ENCODE measurements around the gene SLC44A1.

The SLC44A1 gene

DNA sequence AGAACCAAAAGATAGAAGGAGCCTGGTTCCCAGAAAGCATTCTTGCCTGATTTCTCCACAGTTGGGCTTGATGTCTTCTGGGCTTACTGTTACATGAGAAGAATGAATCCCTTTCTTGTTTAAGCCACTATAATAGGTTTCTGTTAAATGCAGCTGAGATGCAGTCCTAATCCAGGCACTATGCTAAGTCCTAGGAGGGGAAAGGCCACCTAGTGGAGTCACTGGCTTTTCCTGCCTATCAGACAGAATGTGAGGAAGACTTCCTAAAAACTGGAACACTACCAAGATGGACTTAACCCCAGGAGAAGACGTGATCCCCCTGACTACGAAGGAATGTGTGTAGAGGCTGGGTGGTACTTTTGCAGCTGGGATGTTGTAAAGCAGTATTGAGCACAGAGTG lies 169.1 kb downstream of the SLC44A1 start:
- Histone ChIP-seq H3K14ac (ENCODE audit: low read length) (no peak overlapping the region), H2BK15ac (ENCODE audit: low read length) (no peak overlapping the region), H3K27me3 (ENCODE audit: control insufficient read depth in 3 of 3, insufficient read depth in 3 of 3, low read depth in 1 of 3, low read length in 3 of 3) (no peaks in the 10 kb centered on the region), H2BK120ac (ENCODE audit: low read depth, low read length) (no peak overlapping the region), H4K91ac (ENCODE audit: low read depth, low read length, poor library complexity) (no peak overlapping the region), H3K18ac (ENCODE audit: low read length) (no peak overlapping the region), H2AK5ac (ENCODE audit: low read depth, low read length) (no peak overlapping the region), H3K4me2 (ENCODE audit: insufficient read depth, low read length, poor library complexity, severe bottlenecking) (no peak overlapping the region), H3K79me1 (ENCODE audit: low read depth, low read length) (no peaks in the 10 kb centered on the region), H3K23ac (ENCODE audit: low read depth, low read length, poor library complexity) (no peak overlapping the region), H3K4ac (ENCODE audit: low read length) (no peak overlapping the region), H3K9me3 (replicated peaks in 1 of 2; ENCODE audit: control insufficient read depth in 2 of 2, insufficient read depth in 1 of 2, low read depth in 1 of 2, low read length in 2 of 2) (peaks cover 0 to 2% of the 10 kb centered on the region in 2 donors), H3K4me1 (ENCODE audit: control insufficient read depth in 2 of 2, insufficient read depth in 1 of 2, low read depth in 1 of 2, low read length in 2 of 2) (peaks cover 3% of the 10 kb centered on the region in 2 donors), H3K36me3 (replicated peaks in 1 of 2; ENCODE audit: control insufficient read depth in 2 of 2, insufficient read depth in 2 of 2, low read length in 2 of 2) (no peaks in the 10 kb centered on the region), H3K4me3 (ENCODE audit: low read length in 2 of 2) (no peak overlapping the region), H3K27ac (replicated peaks; ENCODE audit: low read length) (no peak overlapping the region), H2BK5ac (ENCODE audit: low read length) (no peak overlapping the region), H3K9ac (ENCODE audit: low read depth, low read length, poor library complexity) (no peak overlapping the region), H2BK12ac (ENCODE audit: low read length) (no peak overlapping the region), H2AFZ (ENCODE audit: low read length) (peak overlapping the region; percentile 60), H4K8ac (ENCODE audit: low read depth, low read length) (no peak overlapping the region)
- no peak for DNase-seq (ENCODE audit: low spot score)
- no CpG with 5 or more reads among the region's 2 CpGs for WGBS, 2 donors (ENCODE audit: extremely low coverage in 2 of 2, insufficient read length in 2 of 2, insufficient replicate concordance in 1 of 2)

DNA sequence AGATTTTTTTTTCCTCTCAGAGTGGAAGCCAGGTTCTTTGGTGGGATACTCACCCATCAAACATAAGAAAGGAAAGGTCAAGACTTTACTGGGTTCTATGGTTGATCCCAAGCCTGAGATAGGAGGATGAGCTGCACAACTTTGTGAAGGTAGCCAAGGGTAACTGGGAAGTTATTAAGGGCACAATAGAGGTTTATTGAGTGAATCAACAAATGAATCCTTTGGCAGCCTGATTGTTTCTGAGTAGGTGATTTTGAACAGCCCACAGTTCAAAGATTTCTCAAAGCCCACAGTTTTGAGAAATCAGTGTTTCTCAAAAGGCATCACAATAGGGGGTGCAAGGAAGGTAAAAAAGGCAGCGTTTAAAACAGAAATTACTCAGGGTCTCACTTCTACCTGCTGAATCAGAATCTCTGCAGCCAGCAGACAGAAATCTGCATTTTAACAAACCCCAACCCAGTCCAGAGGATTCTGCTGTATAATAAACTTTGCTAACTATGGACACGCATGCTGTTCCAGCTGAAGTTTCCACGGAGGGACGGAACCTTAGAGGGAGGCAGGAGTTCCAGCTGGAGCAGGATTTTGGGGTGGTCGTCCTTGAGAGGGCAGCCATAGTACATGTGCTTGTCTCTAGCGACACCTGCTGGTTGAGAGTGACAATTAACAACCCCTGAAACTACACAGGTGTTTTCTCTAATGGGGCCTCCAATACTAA lies 170.7 kb downstream of the SLC44A1 start:
- Histone ChIP-seq H3K23ac (ENCODE audit: low read depth, low read length, poor library complexity) (no peak overlapping the region), H2BK12ac (ENCODE audit: low read length) (no peak overlapping the region), H3K27me3 (ENCODE audit: control insufficient read depth in 3 of 3, insufficient read depth in 3 of 3, low read depth in 1 of 3, low read length in 3 of 3) (no peaks in the 10 kb centered on the region), H2AK5ac (ENCODE audit: low read depth, low read length) (no peak overlapping the region), H3K4me2 (ENCODE audit: insufficient read depth, low read length, poor library complexity, severe bottlenecking) (peak overlapping the region; percentile 12), H3K27ac (replicated peaks; ENCODE audit: low read length) (no peak overlapping the region), H3K9me3 (replicated peaks in 1 of 2; ENCODE audit: control insufficient read depth in 2 of 2, insufficient read depth in 1 of 2, low read depth in 1 of 2, low read length in 2 of 2) (peaks cover 0 to 2% of the 10 kb centered on the region in 2 donors), H2AFZ (ENCODE audit: low read length) (peak overlapping the region; percentile 76), H3K4me1 (ENCODE audit: control insufficient read depth in 2 of 2, insufficient read depth in 1 of 2, low read depth in 1 of 2, low read length in 2 of 2) (peaks cover 3% of the 10 kb centered on the region in 2 donors), H3K4ac (ENCODE audit: low read length) (no peak overlapping the region), H2BK5ac (ENCODE audit: low read length) (no peak overlapping the region), H3K9ac (ENCODE audit: low read depth, low read length, poor library complexity) (no peak overlapping the region), H2BK120ac (ENCODE audit: low read depth, low read length) (no peak overlapping the region), H2BK15ac (ENCODE audit: low read length) (no peak overlapping the region), H3K18ac (ENCODE audit: low read length) (no peak overlapping the region), H3K79me1 (ENCODE audit: low read depth, low read length) (no peaks in the 10 kb centered on the region), H3K14ac (ENCODE audit: low read length) (no peak overlapping the region), H3K4me3 (ENCODE audit: low read length in 2 of 2) (peak overlapping the region in 1 of 2 donors; percentile 7), H4K91ac (ENCODE audit: low read depth, low read length, poor library complexity) (no peak overlapping the region), H4K8ac (ENCODE audit: low read depth, low read length) (no peak overlapping the region), H3K36me3 (replicated peaks in 1 of 2; ENCODE audit: control insufficient read depth in 2 of 2, insufficient read depth in 2 of 2, low read length in 2 of 2) (no peaks in the 10 kb centered on the region)
- peak; percentile 79 for DNase-seq (ENCODE audit: low spot score)
- WGBS, 2 donors (ENCODE audit: extremely low coverage in 2 of 2, insufficient read length in 2 of 2, insufficient replicate concordance in 1 of 2) = no CpG with 5 or more reads among the region's 6 CpGs

DNA sequence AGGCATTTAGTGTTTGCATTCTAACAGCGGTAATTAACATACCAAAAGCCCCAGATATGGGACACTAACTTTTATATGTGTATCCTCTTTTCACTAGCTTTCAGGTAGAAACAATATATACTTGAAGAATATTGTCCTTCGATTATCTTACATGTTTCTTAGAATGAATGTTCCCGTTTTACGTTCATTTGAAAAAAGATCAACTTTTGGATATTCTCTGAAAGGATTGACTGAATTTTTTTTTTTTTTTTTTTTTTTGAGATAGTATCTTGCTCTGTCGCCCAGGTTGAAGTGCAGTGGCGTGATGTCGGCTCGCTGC lies 171.2 kb downstream of the SLC44A1 start:
- Histone ChIP-seq H3K4me3 (ENCODE audit: low read length in 2 of 2) (no peak overlapping the region), H2AK5ac (ENCODE audit: low read depth, low read length) (no peak overlapping the region), H4K8ac (ENCODE audit: low read depth, low read length) (no peak overlapping the region), H4K91ac (ENCODE audit: low read depth, low read length, poor library complexity) (no peak overlapping the region), H2BK5ac (ENCODE audit: low read length) (no peak overlapping the region), H3K27ac (replicated peaks; ENCODE audit: low read length) (no peak overlapping the region), H3K18ac (ENCODE audit: low read length) (no peak overlapping the region), H3K79me1 (ENCODE audit: low read depth, low read length) (no peaks in the 10 kb centered on the region), H2BK12ac (ENCODE audit: low read length) (no peak overlapping the region), H3K23ac (ENCODE audit: low read depth, low read length, poor library complexity) (no peak overlapping the region), H3K4me2 (ENCODE audit: insufficient read depth, low read length, poor library complexity, severe bottlenecking) (no peak overlapping the region), H3K14ac (ENCODE audit: low read length) (no peak overlapping the region), H3K27me3 (ENCODE audit: control insufficient read depth in 3 of 3, insufficient read depth in 3 of 3, low read depth in 1 of 3, low read length in 3 of 3) (no peaks in the 10 kb centered on the region), H3K4ac (ENCODE audit: low read length) (no peak overlapping the region), H3K36me3 (replicated peaks in 1 of 2; ENCODE audit: control insufficient read depth in 2 of 2, insufficient read depth in 2 of 2, low read length in 2 of 2) (no peaks in the 10 kb centered on the region), H3K9me3 (replicated peaks in 1 of 2; ENCODE audit: control insufficient read depth in 2 of 2, insufficient read depth in 1 of 2, low read depth in 1 of 2, low read length in 2 of 2) (peaks cover 0 to 2% of the 10 kb centered on the region in 2 donors), H2BK15ac (ENCODE audit: low read length) (no peak overlapping the region), H2AFZ (ENCODE audit: low read length) (no peak overlapping the region), H3K9ac (ENCODE audit: low read depth, low read length, poor library complexity) (no peak overlapping the region), H2BK120ac (ENCODE audit: low read depth, low read length) (no peak overlapping the region), H3K4me1 (ENCODE audit: control insufficient read depth in 2 of 2, insufficient read depth in 1 of 2, low read depth in 1 of 2, low read length in 2 of 2) (peaks cover 3% of the 10 kb centered on the region in 2 donors)
- DNase-seq (ENCODE audit: low spot score) = no peak
- WGBS, 2 donors (ENCODE audit: extremely low coverage in 2 of 2, insufficient read length in 2 of 2, insufficient replicate concordance in 1 of 2) = no CpG with 5 or more reads among the region's 8 CpGs

DNA sequence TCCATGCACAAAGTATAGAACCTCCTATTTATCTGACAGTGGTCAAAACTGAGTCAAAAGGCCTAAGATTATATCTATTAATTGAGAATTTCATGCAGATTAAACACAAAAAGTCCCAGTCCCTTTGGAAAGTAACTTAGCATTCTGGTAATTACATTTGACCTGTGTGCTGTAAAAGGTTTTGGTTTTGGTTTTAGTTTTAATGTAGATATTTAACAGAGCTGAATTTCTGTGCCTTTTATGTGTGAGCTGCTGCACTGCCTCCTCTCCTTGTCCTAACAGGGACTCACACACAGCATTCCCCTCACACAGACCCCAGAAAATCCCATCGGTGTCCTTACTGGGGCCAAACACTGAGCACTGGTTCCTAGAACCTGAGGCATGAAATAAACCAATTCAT lies 172.4 kb downstream of the SLC44A1 start:
- Histone ChIP-seq H3K23ac (ENCODE audit: low read depth, low read length, poor library complexity) (no peak overlapping the region), H4K8ac (ENCODE audit: low read depth, low read length) (no peak overlapping the region), H3K27me3 (ENCODE audit: control insufficient read depth in 3 of 3, insufficient read depth in 3 of 3, low read depth in 1 of 3, low read length in 3 of 3) (no peaks in the 10 kb centered on the region), H4K91ac (ENCODE audit: low read depth, low read length, poor library complexity) (no peak overlapping the region), H2BK15ac (ENCODE audit: low read length) (no peak overlapping the region), H2AK5ac (ENCODE audit: low read depth, low read length) (no peak overlapping the region), H2BK120ac (ENCODE audit: low read depth, low read length) (no peak overlapping the region), H2AFZ (ENCODE audit: low read length) (no peak overlapping the region), H3K4me2 (ENCODE audit: insufficient read depth, low read length, poor library complexity, severe bottlenecking) (no peak overlapping the region), H3K36me3 (replicated peaks in 1 of 2; ENCODE audit: control insufficient read depth in 2 of 2, insufficient read depth in 2 of 2, low read length in 2 of 2) (no peaks in the 10 kb centered on the region), H3K4ac (ENCODE audit: low read length) (no peak overlapping the region), H3K9me3 (replicated peaks in 1 of 2; ENCODE audit: control insufficient read depth in 2 of 2, insufficient read depth in 1 of 2, low read depth in 1 of 2, low read length in 2 of 2) (no peaks in the 10 kb centered on the region), H3K9ac (ENCODE audit: low read depth, low read length, poor library complexity) (no peak overlapping the region), H2BK5ac (ENCODE audit: low read length) (no peak overlapping the region), H3K18ac (ENCODE audit: low read length) (no peak overlapping the region), H3K4me1 (ENCODE audit: control insufficient read depth in 2 of 2, insufficient read depth in 1 of 2, low read depth in 1 of 2, low read length in 2 of 2) (peaks cover 3% of the 10 kb centered on the region in 2 donors), H3K4me3 (ENCODE audit: low read length in 2 of 2) (no peak overlapping the region), H3K27ac (replicated peaks; ENCODE audit: low read length) (no peak overlapping the region), H3K79me1 (ENCODE audit: low read depth, low read length) (no peaks in the 10 kb centered on the region), H3K14ac (ENCODE audit: low read length) (no peak overlapping the region), H2BK12ac (ENCODE audit: low read length) (no peak overlapping the region)
- no peak for DNase-seq (ENCODE audit: low spot score)
- no CpG with 5 or more reads among the region's 1 CpG for WGBS, 2 donors (ENCODE audit: extremely low coverage in 2 of 2, insufficient read length in 2 of 2, insufficient replicate concordance in 1 of 2)
